NCI-H2081 treated with DMSO at 0.1 percent for 48 hours (cell line): ENCODE data around the gene MAP1B.

Experiments
- DNase-seq: peaks from one replicate; lab custom pipeline; 2025; lab: John Stamatoyannopoulos, UW

Gene MAP1B

GRCh38 chr5:72252574-72253155 is 145.4 kb downstream of the MAP1B start:
- DNase-seq, result no peak

GRCh38 chr5:72255237-72255636 is 148.0 kb downstream of the MAP1B start:
- DNase-seq, result no peak

GRCh38 chr5:72255670-72256069 is 148.4 kb downstream of the MAP1B start:
- no peak for DNase-seq

- no peak for DNase-seq
Observed at GRCh38 chr5:72256536-72256935, 149.3 kb downstream of the MAP1B start.
